GM12864 (cell line): ENCODE data around the gene PLEKHG5.
"Not testable (repeated sequence)": the region's sequence is repeated elsewhere in the genome, so short reads cannot be mapped to it uniquely, and the experiment has no call there.

ENCODE experiments used
- DNase-seq: peaks from one replicate; pipeline ENCODE4 v3.0.0-alpha.2; 2011; ENCODE audit warnings: low read depth
- H3K4me3 ChIP-seq: 2 replicates; pipeline ENCODE4 v1.5.1; 2011; ENCODE audit warnings: mild to moderate bottlenecking, low read depth, low read length, control low read depth
- TF ChIP-seq, protein P1 (sequence below): IDR thresholded peaks from 2 replicates; pipeline ENCODE4 v1.5.1; 2011; ENCODE audit warnings: low read depth, mild to moderate bottlenecking, moderate library complexity, low read length, control low read depth, inconsistent platforms; ENCODE audit errors: missing control alignments

Gene PLEKHG5

GRCh38 chr1:6434186-6434585 lies 57.3 kb downstream of the PLEKHG5 start:
- no peak overlapping the region for H3K4me3 ChIP-seq
- TF ChIP-seq, protein P1, sequence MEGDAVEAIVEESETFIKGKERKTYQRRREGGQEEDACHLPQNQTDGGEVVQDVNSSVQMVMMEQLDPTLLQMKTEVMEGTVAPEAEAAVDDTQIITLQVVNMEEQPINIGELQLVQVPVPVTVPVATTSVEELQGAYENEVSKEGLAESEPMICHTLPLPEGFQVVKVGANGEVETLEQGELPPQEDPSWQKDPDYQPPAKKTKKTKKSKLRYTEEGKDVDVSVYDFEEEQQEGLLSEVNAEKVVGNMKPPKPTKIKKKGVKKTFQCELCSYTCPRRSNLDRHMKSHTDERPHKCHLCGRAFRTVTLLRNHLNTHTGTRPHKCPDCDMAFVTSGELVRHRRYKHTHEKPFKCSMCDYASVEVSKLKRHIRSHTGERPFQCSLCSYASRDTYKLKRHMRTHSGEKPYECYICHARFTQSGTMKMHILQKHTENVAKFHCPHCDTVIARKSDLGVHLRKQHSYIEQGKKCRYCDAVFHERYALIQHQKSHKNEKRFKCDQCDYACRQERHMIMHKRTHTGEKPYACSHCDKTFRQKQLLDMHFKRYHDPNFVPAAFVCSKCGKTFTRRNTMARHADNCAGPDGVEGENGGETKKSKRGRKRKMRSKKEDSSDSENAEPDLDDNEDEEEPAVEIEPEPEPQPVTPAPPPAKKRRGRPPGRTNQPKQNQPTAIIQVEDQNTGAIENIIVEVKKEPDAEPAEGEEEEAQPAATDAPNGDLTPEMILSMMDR: no peak
- DNase-seq: no peak

DNA sequence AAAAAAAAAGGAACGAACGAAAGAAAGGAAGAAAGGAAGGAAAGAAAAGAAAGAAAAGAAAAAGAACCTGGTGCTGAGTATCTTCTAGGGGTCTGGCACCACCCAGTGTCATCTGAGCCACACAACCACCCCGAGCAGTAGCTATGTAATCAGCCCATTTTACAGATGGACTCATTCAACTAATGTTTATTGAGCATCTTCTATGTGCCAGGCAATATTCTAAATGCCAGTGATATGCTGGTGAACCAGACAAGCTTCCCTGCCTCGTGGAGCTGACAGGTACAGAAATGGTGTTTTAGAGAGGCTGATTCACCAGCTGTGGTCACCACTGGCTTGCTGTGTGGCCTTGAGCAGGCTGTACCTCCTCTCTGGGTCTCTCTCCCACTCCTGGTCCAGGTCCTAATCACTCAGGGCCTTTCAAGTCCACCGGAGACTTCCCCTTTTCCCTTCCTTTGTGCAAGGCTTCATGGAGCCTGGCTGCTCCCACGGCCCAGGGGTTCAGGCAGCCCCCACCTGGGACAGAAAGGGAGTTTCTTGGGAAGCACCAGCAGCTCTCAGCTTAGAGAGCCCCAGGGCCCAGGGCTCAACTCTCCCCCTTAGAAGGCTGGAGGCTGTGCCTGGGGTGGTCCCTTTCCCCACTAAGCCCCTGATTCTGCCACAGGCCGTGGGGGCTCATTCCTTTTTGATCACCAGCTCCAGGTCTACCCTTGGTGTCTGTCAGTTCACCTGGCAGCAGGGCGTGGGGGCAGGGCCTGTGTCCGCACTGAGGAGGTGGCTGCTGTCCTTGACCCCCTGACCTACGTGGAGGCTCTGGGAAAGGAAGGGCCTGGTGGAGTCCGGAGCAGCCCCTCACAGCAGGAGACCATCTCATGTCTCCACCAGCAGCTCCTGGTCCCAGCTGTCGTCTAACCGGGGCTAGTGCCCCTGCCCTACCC lies 59.6 kb downstream of the PLEKHG5 start:
- not testable (repeated sequence) for DNase-seq, H3K4me3 ChIP-seq

- H3K4me3 ChIP-seq, DNase-seq: not testable (repeated sequence)
Measured at GRCh38 chr1:6429660-6430411, 61.6 kb downstream of the PLEKHG5 start.

GRCh38 chr1:6428453-6428852 lies 63.0 kb downstream of the PLEKHG5 start:
- not testable (repeated sequence) for H3K4me3 ChIP-seq, DNase-seq

DNA sequence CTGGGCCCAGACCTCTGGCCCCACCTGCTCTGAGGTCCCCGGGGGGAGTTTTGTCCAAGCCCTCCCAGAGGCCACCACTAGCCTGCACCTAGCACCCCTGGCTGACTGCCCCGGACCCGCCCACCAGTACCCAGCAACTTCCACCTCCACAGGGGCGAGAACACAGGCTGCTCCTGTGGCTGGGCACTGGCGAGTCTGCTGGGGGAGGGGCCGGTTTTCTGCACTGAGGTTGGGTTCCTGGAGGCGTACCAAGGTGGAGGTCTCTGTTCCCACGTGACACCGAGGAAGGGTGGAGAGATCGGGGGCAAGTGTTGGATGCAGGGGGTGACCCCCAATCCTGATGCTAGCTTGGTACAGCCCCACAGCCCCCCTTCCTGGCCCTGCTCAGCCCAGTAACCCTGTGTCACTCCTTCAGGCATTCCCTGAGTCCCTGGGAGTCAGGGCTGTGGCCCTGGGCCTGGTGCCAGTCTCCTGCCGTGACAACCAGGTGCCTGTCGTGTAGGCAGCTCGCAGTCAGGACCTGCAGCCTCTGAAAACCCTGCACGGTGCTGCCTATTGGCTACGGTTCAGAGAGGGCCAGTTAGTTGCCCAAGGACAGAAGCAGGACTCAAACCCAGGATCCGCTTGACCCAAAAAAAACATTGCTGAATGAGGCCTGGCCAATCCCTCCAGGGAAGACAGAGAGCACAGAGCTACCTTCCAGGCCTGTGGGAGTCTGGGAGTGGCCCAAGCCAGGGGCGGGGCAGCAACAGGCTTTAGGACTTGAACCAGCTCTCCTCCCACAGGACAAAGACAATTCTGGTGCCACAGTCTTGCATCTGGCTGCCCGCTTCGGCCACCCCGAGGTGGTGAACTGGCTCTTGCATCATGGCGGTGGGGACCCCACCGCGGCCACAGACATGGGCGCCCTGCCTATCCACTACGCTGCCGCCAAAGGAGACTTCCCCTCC lies 63.8 kb downstream of the PLEKHG5 start:
- no peak overlapping the region for H3K4me3 ChIP-seq
- DNase-seq: no peak
- TF ChIP-seq, protein P1: no peak

- no peak overlapping the region for H3K4me3 ChIP-seq
- TF ChIP-seq, protein P1: no peak
- no peak for DNase-seq
Measured at GRCh38 chr1:6426972-6427350, 64.5 kb downstream of the PLEKHG5 start.

- DNase-seq: no peak
- TF ChIP-seq, protein P1: no peak
- H3K4me3 ChIP-seq: no peak overlapping the region
Measured at GRCh38 chr1:6426277-6426971, 65.0 kb downstream of the PLEKHG5 start.

- TF ChIP-seq, protein P1: no peak
- H3K4me3 ChIP-seq: no peak overlapping the region
- no peak for DNase-seq
Measured at GRCh38 chr1:6425658-6426057, 65.8 kb downstream of the PLEKHG5 start.
